Suppressor macrophage (primary cell): ENCODE data around the gene RECK.
A peak's percentile ranks its signal among the peaks of the same experiment; 100 is the strongest.
"Not testable (repeated sequence)": the region's sequence is repeated elsewhere in the genome, so short reads cannot be mapped to it uniquely, and the experiment has no call there.

Experiments used
- DNase-seq, 4 experiments: peaks; one replicate each; pipeline ENCODE4 v3.0.0-alpha.2; 2020 to 2022

RECK gene

GRCh38 chr9:36074055-36074454 is 37.3 kb downstream of the RECK start:
- DNase-seq, result no peak

- DNase-seq, result peak; percentile 65 to 75 (median 74)
These were observed 38.3 kb downstream of the RECK start for GRCh38 chr9:36074870-36075532.

DNA sequence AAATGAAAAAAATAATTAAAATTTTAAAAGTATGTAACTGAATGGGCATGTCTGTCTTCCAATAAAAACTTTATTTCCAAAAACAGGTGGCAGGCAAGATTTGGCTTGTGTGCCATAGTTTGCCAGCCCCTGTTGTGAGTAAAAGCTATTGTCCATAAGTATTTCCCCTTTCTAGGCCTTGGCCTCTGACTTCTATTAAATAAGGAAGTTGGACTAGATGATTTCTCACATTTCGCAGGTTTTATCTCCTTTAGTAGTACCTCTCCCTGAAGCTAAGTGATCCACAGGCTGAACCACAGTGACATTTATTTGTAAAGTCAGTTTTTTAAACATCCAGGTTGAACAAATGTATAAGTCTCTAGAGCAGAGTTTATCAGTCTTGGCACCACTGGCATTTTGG is 41.3 kb downstream of the RECK start:
- peak; percentile 11 to 70 (median 50) for DNase-seq

DNA sequence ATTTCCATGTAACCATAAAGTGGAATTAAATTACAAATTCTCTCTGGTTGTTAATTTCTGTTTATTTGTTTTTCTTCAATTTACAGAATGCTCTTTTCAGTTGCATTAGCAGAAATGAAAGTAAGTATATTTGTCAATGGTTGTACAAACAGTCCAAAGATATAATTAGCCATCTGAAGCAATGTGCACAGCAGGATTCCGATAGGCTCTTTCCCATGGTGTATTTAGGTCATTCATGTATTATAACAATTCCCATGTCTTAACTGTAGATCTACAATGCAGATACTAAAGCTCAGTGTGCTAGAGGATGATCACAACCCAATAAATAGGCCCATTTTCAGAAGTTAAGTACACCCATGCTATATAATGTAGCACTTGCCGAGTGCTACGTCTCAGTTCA is 43.8 kb downstream of the RECK start:
- DNase-seq, result no peak

- no peak for DNase-seq
These were observed 46.2 kb downstream of the RECK start for GRCh38 chr9:36082931-36083330.

DNA sequence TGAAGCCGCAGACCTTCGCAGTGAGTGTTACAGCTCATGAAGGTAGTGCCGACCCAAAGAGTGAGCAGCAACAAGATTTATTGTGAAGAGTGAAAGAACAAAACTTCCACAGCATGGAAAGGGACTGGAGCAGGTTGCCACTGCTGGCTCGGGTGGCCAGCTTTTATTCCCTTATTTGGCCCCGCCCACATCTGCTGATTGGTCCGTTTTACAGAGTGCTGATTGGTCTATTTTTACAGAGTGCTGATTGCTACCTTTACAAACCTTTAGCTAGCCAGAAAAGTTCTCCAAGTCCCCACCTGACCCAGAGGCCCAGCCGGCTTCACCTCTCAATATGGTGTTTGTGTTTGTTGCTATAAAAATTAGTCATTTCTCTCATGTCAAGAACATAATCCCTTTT is 49.7 kb downstream of the RECK start:
- DNase-seq, result no peak

DNA sequence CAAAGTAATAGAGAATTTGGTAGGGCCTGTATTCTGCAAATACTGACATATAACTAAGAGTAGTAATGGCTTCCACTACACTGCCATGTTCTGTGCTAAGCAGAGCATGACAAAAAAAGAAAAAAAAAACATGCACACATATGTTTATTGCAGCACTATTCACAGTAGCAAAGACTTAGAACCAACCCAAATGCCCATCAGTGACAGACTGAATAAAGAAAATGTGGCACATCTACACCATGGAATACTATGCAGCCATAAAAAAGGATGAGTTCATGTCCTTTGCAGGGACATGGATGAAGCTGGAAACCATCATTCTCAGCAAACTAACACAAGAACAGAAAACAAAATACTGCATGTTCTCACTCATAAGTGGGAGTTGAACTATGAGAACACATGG is 50.3 kb downstream of the RECK start:
- DNase-seq, result not testable (repeated sequence)

GRCh38 chr9:36088020-36088419 is 51.3 kb downstream of the RECK start:
- DNase-seq, result no peak

GRCh38 chr9:36091026-36091953 is 54.6 kb downstream of the RECK start:
- peak in 2 of 4 experiments; percentile 15 to 21 for DNase-seq

DNA sequence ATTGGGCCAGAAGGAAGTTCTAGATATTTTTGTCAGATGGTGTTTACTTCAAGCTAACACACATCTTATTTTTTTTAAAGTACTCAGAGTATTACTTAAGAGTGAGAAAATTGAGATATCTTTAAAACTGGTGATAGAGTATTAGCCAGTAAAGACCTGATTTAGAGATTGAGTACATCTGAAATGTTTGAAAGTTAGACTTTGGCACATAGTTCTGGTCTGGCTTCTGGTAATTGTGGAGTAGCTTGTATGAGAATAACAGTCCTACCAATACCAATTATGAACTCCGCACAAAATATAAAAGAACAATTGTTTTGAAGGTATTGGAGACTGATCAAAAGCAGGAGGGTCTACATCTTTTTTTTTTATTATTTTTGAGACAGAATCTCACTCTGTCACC is 55.3 kb downstream of the RECK start:
- no peak for DNase-seq

- peak; percentile 63 to 81 (median 71) for DNase-seq
These were observed 55.9 kb downstream of the RECK start for GRCh38 chr9:36092509-36093215.

DNA sequence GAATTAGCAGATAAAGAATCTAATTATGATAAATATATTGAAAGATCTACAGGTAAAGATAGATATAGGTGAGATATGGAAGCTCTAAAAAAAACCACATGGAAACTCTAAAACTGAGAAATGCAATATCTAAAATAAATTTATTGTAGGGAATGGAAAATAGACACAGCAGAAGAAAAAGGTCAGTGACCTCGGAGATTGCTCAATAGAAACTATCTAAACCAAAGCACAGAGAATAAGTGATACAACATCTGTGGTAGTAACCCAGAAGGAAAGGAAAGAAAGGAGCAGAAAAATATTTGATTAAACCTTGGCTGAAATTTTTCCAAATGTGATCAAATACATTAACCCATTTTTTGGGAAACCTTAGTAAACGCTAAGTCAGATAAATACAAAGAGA is 56.7 kb downstream of the RECK start:
- peak in 2 of 4 experiments; percentile 19 for DNase-seq

DNA sequence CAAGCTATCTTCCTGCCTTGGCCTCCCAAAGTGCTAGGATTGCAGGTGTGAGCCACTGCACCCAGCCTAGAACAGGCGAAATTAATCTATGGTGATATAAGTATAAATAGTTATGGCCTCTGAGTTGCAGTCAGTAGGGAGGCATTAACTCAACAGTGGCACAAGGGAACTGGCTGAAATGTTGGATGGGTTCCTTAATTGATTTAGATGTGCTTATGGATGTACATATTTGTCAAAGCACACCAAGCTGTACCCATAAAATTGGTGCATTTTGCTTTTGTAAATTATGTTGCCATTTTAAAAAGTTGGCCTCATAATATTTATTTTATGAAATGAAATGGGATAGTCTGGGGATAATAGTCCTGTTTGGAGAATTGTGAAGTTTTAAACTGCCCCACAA is 63.0 kb downstream of the RECK start:
- DNase-seq, result no peak

DNA sequence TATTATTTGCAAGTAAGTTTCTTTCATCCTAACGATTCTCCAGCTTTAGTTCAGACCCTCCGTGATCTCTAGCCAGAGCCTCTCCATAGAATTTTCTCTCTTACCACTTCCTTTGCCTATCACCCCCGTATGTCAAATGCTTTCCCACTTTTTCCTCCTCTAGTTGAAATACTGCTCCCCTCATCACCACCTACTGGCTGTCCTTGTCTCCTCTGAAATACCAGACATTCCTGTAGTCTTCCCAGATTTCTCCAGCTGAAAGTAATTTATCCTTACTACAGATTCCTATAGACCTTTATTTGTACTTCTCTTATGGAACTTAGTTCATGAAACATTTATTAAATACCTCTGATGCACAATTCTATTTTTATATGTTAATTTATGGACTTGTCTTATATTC is 63.8 kb downstream of the RECK start:
- no peak for DNase-seq

DNA sequence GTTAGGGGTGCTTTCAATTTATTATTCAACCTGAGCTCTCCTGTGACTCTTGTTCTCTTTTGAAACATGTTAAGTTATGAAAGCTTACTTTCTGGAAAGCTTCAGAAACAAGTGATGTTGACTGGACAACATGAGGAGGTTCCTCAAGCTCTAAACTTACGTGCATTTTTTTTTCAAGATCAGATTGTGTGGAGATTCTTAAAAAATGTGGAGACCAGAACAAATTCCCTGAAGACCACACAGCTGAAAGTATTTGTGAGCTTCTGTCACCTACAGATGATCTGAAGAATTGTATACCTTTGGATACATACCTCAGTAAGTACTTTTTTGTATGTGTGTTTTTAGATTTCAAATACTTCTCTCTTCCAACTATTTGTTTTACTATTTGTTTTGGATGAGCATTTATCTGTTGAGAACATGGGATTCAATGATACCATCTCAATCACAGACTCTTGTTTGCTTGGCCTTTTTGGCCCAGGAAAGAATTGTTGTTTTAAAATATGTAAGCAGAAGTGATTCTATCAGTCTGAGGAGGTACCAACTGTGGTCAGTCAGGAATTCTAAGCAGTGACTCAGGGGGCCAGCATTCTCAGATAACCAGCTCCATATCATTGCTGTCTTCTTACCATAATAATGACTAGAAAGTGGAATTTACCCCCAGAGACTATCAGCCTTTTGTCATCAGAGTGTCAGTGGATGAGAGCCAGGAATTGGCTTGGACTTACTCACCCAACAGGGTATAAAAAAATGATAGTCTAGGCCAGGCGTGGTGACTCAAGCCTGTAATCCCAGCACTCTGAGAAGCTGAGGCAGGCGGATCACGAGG is 65.4 kb downstream of the RECK start:
- no peak for DNase-seq

DNA sequence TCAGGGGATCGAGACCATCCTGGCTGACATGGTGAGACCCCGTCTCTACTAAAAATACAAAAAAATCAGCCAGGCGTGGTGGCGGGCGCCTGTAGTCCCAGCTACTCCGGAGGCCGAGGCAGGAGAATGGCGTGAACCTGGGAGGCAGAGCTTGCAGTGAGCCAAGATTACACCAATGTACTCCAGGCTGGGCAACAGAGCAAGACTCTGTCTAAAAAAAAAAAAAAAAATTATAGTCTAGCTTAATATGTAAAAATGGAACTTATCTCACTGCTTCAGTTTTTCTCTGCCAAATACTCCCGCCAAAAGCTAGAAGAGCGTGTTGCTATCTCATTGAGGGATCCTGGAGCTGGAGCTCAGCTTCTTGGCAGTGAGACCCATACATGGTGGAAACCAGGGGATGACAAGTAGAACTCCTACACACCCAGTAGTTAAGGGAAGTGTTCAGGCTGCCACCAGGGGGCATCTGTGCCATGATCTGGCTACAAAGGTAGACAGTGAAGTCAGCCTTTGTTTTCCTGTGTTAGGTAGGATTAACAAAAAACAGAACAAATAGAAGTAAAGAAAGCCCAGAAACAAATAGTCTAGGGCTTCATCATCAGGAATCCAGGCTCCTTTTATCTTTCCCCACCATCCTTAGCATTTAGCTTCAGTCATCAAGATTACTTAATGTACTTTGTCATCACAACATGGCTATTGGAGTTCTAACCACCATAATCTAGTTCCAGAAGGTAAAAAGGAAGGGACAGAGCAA is 66.2 kb downstream of the RECK start:
- peak; percentile 87 to 94 (median 92) for DNase-seq

GRCh38 chr9:36109071-36109470 is 72.4 kb downstream of the RECK start:
- no peak for DNase-seq

GRCh38 chr9:36110434-36110833 is 73.7 kb downstream of the RECK start:
- DNase-seq, result no peak

DNA sequence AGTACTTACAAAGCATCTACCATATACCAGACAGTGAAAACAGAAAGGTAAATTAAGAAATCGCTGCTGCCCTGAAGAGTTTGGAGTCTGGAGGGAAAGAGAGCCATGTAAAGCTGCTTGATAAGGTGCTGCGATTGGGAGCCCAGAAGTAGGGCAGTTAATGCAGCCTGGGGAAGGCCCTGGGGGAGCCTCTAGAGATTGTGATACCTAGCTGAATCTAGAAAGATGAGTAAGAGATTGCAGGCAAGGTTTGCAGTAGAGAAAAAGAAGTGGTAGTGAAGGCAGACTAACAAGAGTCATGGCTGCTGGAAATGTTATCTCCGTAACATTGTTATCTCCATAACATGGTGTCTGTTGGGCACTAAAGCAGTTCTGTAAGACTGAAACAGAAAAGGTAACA is 75.8 kb downstream of the RECK start:
- no peak for DNase-seq

DNA sequence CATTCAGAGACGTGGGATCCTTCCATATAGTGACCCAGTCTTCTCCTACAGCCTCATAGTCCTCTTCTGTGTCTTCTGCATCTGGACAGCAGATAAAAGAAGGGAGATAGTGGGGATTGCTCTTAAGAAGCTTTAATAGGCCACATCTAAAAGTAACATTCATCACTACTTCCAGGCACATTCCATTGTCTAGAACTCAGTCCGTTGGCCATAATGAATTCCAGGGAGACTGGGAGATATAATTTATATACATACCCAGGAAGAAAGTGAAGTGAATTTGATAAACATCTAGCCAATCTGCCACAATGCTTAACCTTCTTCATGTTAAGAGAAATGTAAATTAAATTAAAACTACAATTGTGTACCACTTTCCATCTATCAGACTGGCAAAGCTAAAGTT is 77.3 kb downstream of the RECK start:
- DNase-seq, result no peak

DNA sequence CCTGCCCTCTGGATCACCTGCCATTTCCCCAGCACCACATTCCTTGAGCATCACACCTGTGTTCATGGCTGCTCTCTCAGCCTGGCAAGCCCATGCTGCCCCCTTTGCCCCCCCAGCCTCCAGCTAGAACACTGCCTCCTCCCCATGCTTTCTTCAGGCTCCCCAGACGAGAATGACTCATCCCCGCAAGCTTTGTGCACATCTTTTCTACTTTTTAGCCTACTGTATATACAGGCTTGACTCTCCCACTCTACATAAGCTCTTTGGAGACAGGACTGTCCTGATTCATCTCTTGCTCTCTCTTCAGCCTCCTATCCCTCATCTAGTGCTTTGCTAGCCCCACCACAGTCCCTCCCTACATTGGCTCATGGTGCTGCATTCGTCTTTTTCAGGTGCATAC is 79.9 kb downstream of the RECK start:
- DNase-seq, result no peak

DNA sequence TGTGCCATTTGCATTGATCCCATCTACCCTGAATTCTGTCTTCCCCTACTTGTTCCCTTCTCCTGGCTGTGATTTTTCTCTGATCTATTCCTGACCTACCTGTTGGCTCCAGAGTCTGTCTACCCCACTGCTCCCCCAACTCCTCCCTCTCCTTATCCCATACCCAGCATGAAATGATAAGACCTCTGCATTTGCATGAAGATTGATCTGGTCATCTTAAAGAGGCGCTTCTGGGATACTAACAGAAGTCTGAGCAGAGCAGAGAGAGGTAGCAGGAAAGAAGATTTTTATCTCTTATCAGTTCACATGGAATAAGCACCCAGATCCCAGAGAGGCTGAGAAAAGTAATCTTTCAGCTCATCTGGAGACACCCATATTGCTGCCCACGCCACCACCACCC is 81.5 kb downstream of the RECK start:
- no peak for DNase-seq
